ENCODE results near the gene DOCK6. TPM values are rescaled to one million over a fixed set of nuclear protein-coding genes. Genes with fewer than 3 reads are reported as not detected.

DOCK6 gene
- polyA plus RNA-seq, 1 donor from 2014 or later = not detected

- Histone ChIP-seq H3K36me3 (ENCODE audit: insufficient read depth, low read length) (no peaks in the 10 kb centered on the region), H2AFZ (ENCODE audit: low read depth, low read length) (no peak overlapping the region)
Measured at GRCh38 chr19:11263726-11264125, 1.4 kb upstream of the DOCK6 start.

GRCh38 chr19:11261431-11261970 lies 823 bp downstream of the DOCK6 start:
- Histone ChIP-seq H3K27me3 (ENCODE audit: insufficient read depth, low read depth, low read length) (peaks cover 12% of the 10 kb centered on the region), H3F3A (ENCODE audit: insufficient read depth, low read length, poor library complexity, severe bottlenecking) (no peaks in the 10 kb centered on the region), H3K27ac (ENCODE audit: low read length) (no peak overlapping the region), H4K20me1 (ENCODE audit: insufficient read depth) (no peaks in the 10 kb centered on the region), H3K36me3 (ENCODE audit: insufficient read depth, low read length) (no peaks in the 10 kb centered on the region), H3K4me2 (ENCODE audit: low read length) (no peak overlapping the region), H3K79me2 (replicated peaks; ENCODE audit: insufficient read depth, low read length) (no peaks in the 10 kb centered on the region), H3K9me2 (ENCODE audit: insufficient read depth, low read length) (no peaks in the 10 kb centered on the region), H3K4me3 (ENCODE audit: low read length) (peak overlapping the region; percentile 64), H3K9ac (ENCODE audit: low read length) (no peak overlapping the region), H3K9me3 (ENCODE audit: low read length) (no peaks in the 10 kb centered on the region), H2AFZ (ENCODE audit: low read depth, low read length) (no peak overlapping the region)
- TF ChIP-seq SMC3 (conservative IDR thresholded peaks at IDR 0.05; ENCODE audit: poor library complexity) = no peak
- no peak for TF ChIP-seq TAF1 (IDR thresholded peaks at IDR 0.05; ENCODE audit: low read depth)
- TF ChIP-seq MXI1 (conservative IDR thresholded peaks at IDR 0.05; ENCODE audit: poor library complexity, severe bottlenecking) = no peak
- TF ChIP-seq POLR2AphosphoS5 (IDR thresholded peaks at IDR 0.05) = no peak
- no peak for TF ChIP-seq REST (IDR thresholded peaks at IDR 0.05; ENCODE audit: borderline replicate concordance)
- no peak for TF ChIP-seq EZH2 (IDR thresholded peaks at IDR 0.05; ENCODE audit: borderline replicate concordance, insufficient read depth, low read length, poor library complexity, severe bottlenecking)
- no peak for TF ChIP-seq RAD21 (conservative IDR thresholded peaks at IDR 0.05)

More at GRCh38 chr19:11263726-11264125, 1.4 kb upstream of the DOCK6 start:
- H3K9ac ChIP-seq (ENCODE audit: low read length) = no peak overlapping the region
- TF ChIP-seq SMC3 (conservative IDR thresholded peaks at IDR 0.05; ENCODE audit: poor library complexity) (no peak), CTCF (IDR thresholded peaks at IDR 0.05; ENCODE audit: poor library complexity, severe bottlenecking) (no peak), RAD21 (conservative IDR thresholded peaks at IDR 0.05) (no peak), EZH2 (IDR thresholded peaks at IDR 0.05; ENCODE audit: borderline replicate concordance, insufficient read depth, low read length, poor library complexity, severe bottlenecking) (no peak), MXI1 (conservative IDR thresholded peaks at IDR 0.05; ENCODE audit: poor library complexity, severe bottlenecking) (no peak), POLR2AphosphoS5 (IDR thresholded peaks at IDR 0.05) (no peak), REST (IDR thresholded peaks at IDR 0.05; ENCODE audit: borderline replicate concordance) (no peak), TAF1 (IDR thresholded peaks at IDR 0.05; ENCODE audit: low read depth) (no peak), EP300 (conservative IDR thresholded peaks at IDR 0.05; ENCODE audit: poor library complexity, severe bottlenecking) (no peak)
- peaks cover 12% of the 10 kb centered on the region for H3K27me3 ChIP-seq (ENCODE audit: insufficient read depth, low read depth, low read length)
- H3K9me2 ChIP-seq (ENCODE audit: insufficient read depth, low read length) = no peaks in the 10 kb centered on the region
- no peaks in the 10 kb centered on the region for H4K20me1 ChIP-seq (ENCODE audit: insufficient read depth)
- H3K79me2 ChIP-seq (replicated peaks; ENCODE audit: insufficient read depth, low read length) = no peaks in the 10 kb centered on the region
- no peak overlapping the region for H3K4me2 ChIP-seq (ENCODE audit: low read length)
- H3K27ac ChIP-seq (ENCODE audit: low read length) = no peak overlapping the region
- H3K4me3 ChIP-seq (ENCODE audit: low read length) = no peak overlapping the region
- H3K9me3 ChIP-seq (ENCODE audit: low read length) = no peaks in the 10 kb centered on the region
- H3F3A ChIP-seq (ENCODE audit: insufficient read depth, low read length, poor library complexity, severe bottlenecking) = no peaks in the 10 kb centered on the region

Data from neural cell (in vitro differentiated cells).